Esophagus (tissue), 2 donors: ENCODE measurements around the gene FBXO31. TPM values are rescaled to one million over a fixed set of nuclear protein-coding genes. Genes with fewer than 3 reads are reported as not detected.

ENCODE experiments used
- H3K27ac ChIP-seq, 2 donors: one replicate each; pipeline ENCODE4 v1.5.1; 2013; ENCODE audit warnings: low read depth in 2 of 2, mild to moderate bottlenecking in 2 of 2, inconsistent platforms in 1 of 2, low read length in 1 of 2, moderate library complexity in 1 of 2
- H3K27me3 ChIP-seq, 2 donors: one replicate each; pipeline ENCODE4 v1.6.1; 2013; ENCODE audit warnings: low read length in 2 of 2, control low read depth in 1 of 2, mild to moderate bottlenecking in 1 of 2; ENCODE audit not compliant: insufficient read depth in 2 of 2, control insufficient read depth in 1 of 2
- H3K36me3 ChIP-seq, 2 donors: one replicate each; pipeline ENCODE4 v1.6.1; 2013; ENCODE audit warnings: low read length in 1 of 2; ENCODE audit not compliant: control insufficient read depth in 2 of 2, insufficient read depth in 2 of 2
- H3K4me1 ChIP-seq, 2 donors: one replicate each; pipeline ENCODE4 v1.6.1; 2013; ENCODE audit warnings: low read length in 1 of 2; ENCODE audit not compliant: control insufficient read depth in 2 of 2, insufficient read depth in 2 of 2
- H3K4me3 ChIP-seq, 2 donors: one replicate each; pipeline ENCODE4 v1.5.1; 2013; ENCODE audit warnings: low read length in 2 of 2, mild to moderate bottlenecking in 2 of 2, low read depth in 1 of 2, moderate library complexity in 1 of 2
- H3K9me3 ChIP-seq, 2 donors: one replicate each; pipeline ENCODE4 v1.6.1; 2013; ENCODE audit warnings: mild to moderate bottlenecking in 2 of 2, low read depth in 1 of 2, low read length in 1 of 2, moderate library complexity in 1 of 2; ENCODE audit not compliant: control insufficient read depth in 2 of 2, insufficient read depth in 1 of 2
- WGBS, 2 donors: extraction: QIAGEN DNeasy Blood & Tissue Kit; methylation state at CpG; one replicate each; pipeline ENCODE4 v1.1.7; 2013; 5-methylcytosine and 5-hydroxymethylcytosine counted together
- polyA plus RNA-seq, 2 donors: library from polyadenylated mRNA; stranded (reverse); fragments of 200-250 nt; gene quantifications; one replicate each; pipeline ENCODE4 v1.2.3, GENCODE V29; 2013
- donor health status: healthy with polysubstance abuse.
- donor health status: Bipolar disorder and iron deficiency.

The FBXO31 gene
- polyA plus RNA-seq, 2 donors = 10.4 to 12.5 TPM

- WGBS, 2 donors = 89 to 93% methylated on average over 25 of the region's 25 CpGs
- Histone ChIP-seq H3K9me3 (no peaks in the 10 kb centered on the region), H3K36me3 (peaks cover 3 to 37% of the 10 kb centered on the region in 2 donors), H3K27ac (peak overlapping the region in 1 of 2 donors; percentile 6), H3K4me1 (peaks cover 1 to 3% of the 10 kb centered on the region in 2 donors), H3K4me3 (no peak overlapping the region), H3K27me3 (no peaks in the 10 kb centered on the region)
Observed at GRCh38 chr16:87421003-87421912, 37.7 kb upstream of the FBXO31 start.

- H3K36me3 ChIP-seq = peaks cover 3 to 42% of the 10 kb centered on the region in 2 donors
- peak overlapping the region in 1 of 2 donors; percentile 48 for H3K27ac ChIP-seq
- no peaks in the 10 kb centered on the region for H3K27me3 ChIP-seq
- H3K4me1 ChIP-seq = peaks cover 1 to 3% of the 10 kb centered on the region in 2 donors
- H3K9me3 ChIP-seq = no peaks in the 10 kb centered on the region
- H3K4me3 ChIP-seq = no peak overlapping the region
- 91 to 92% methylated on average over 25 of the region's 25 CpGs for WGBS, 2 donors
Observed at GRCh38 chr16:87420026-87421002, 36.7 kb upstream of the FBXO31 start.

GRCh38 chr16:87418644-87419043 lies 35.1 kb upstream of the FBXO31 start:
- Histone ChIP-seq H3K27ac (no peak overlapping the region), H3K9me3 (no peaks in the 10 kb centered on the region), H3K4me1 (peaks cover 1 to 3% of the 10 kb centered on the region in 2 donors), H3K27me3 (no peaks in the 10 kb centered on the region), H3K36me3 (peaks cover 3 to 44% of the 10 kb centered on the region in 2 donors), H3K4me3 (no peak overlapping the region)
- 65 to 74% methylated on average over 6 of the region's 6 CpGs for WGBS, 2 donors

GRCh38 chr16:87418216-87418615 lies 34.6 kb upstream of the FBXO31 start:
- Histone ChIP-seq H3K4me1 (peaks cover 1 to 3% of the 10 kb centered on the region in 2 donors), H3K27me3 (no peaks in the 10 kb centered on the region), H3K9me3 (no peaks in the 10 kb centered on the region), H3K4me3 (no peak overlapping the region), H3K36me3 (peaks cover 3 to 41% of the 10 kb centered on the region in 2 donors), H3K27ac (no peak overlapping the region)
- 92 to 94% methylated on average over 18 of the region's 18 CpGs for WGBS, 2 donors

GRCh38 chr16:87417528-87417910 lies 33.9 kb upstream of the FBXO31 start:
- 94 to 96% methylated on average over 13 of the region's 13 CpGs for WGBS, 2 donors
- Histone ChIP-seq H3K36me3 (peaks cover 3 to 48% of the 10 kb centered on the region in 2 donors), H3K4me1 (peaks cover 1 to 3% of the 10 kb centered on the region in 2 donors), H3K9me3 (no peaks in the 10 kb centered on the region), H3K27ac (no peak overlapping the region), H3K27me3 (no peaks in the 10 kb centered on the region), H3K4me3 (no peak overlapping the region)

GRCh38 chr16:87416826-87417527 lies 33.4 kb upstream of the FBXO31 start:
- Histone ChIP-seq H3K9me3 (no peaks in the 10 kb centered on the region), H3K36me3 (peaks cover 4 to 53% of the 10 kb centered on the region in 2 donors), H3K4me1 (peaks cover 1 to 3% of the 10 kb centered on the region in 2 donors), H3K27me3 (no peaks in the 10 kb centered on the region), H3K4me3 (no peak overlapping the region), H3K27ac (no peak overlapping the region)
- WGBS, 2 donors = 79 to 84% methylated on average over 23 of the region's 23 CpGs

GRCh38 chr16:87415441-87415840 lies 31.9 kb upstream of the FBXO31 start:
- 85 to 88% methylated on average over 9 of the region's 9 CpGs for WGBS, 2 donors
- Histone ChIP-seq H3K4me3 (no peak overlapping the region), H3K36me3 (peaks cover 16 to 56% of the 10 kb centered on the region in 2 donors), H3K27ac (no peak overlapping the region), H3K4me1 (peaks cover 0 to 4% of the 10 kb centered on the region in 2 donors), H3K9me3 (no peaks in the 10 kb centered on the region), H3K27me3 (no peaks in the 10 kb centered on the region)

- 75% methylated on average over 24 of the region's 24 CpGs for WGBS, 2 donors
- Histone ChIP-seq H3K4me1 (peaks cover 0 to 4% of the 10 kb centered on the region in 2 donors), H3K4me3 (no peak overlapping the region), H3K9me3 (no peaks in the 10 kb centered on the region), H3K27ac (no peak overlapping the region), H3K27me3 (no peaks in the 10 kb centered on the region), H3K36me3 (peaks cover 19 to 56% of the 10 kb centered on the region in 2 donors)
Observed at GRCh38 chr16:87414251-87414680, 30.7 kb upstream of the FBXO31 start.

GRCh38 chr16:87412996-87413421 lies 29.4 kb upstream of the FBXO31 start:
- Histone ChIP-seq H3K27ac (no peak overlapping the region), H3K36me3 (peaks cover 19 to 52% of the 10 kb centered on the region in 2 donors), H3K9me3 (no peaks in the 10 kb centered on the region), H3K4me3 (no peak overlapping the region), H3K4me1 (peaks cover 0 to 4% of the 10 kb centered on the region in 2 donors), H3K27me3 (no peaks in the 10 kb centered on the region)
- 91% methylated on average over 24 to 27 of the region's 27 CpGs for WGBS, 2 donors
